HepG2 (cell line): Measurements from ENCODE around the gene WDR82. TPM values are rescaled to one million over a fixed set of nuclear protein-coding genes. Genes with fewer than 3 reads are reported as not detected.

Experiments
- ATF5 ChIP-seq: sonication (generic); formaldehyde crosslinking; IDR thresholded peaks from 2 replicates; pipeline ENCODE4 v1.4.0; 2020; ENCODE audit warnings: mild to moderate bottlenecking, low read depth, missing genetic modification reagents
- BRCA1 ChIP-seq: sonication (generic); formaldehyde crosslinking; IDR thresholded peaks from 2 replicates; pipeline ENCODE4 v1.4.0; 2020; ENCODE audit warnings: missing genetic modification reagents
- CC2D1A ChIP-seq: sonication (generic); formaldehyde crosslinking; IDR thresholded peaks from 2 replicates; pipeline ENCODE4 v1.8.1; 2023; ENCODE audit warnings: mild to moderate bottlenecking, missing genetic modification reagents
- DRAP1 ChIP-seq: IDR thresholded peaks from 2 replicates; pipeline ENCODE4 v1.6.1; 2016; ENCODE audit warnings: missing genetic modification reagents, missing compliant biosample characterization
- KLF15 ChIP-seq: sonication (generic); formaldehyde crosslinking; IDR thresholded peaks from 2 replicates; pipeline ENCODE4 v1.8.1; 2023; ENCODE audit warnings: borderline replicate concordance, mild to moderate bottlenecking, inconsistent platforms, missing genetic modification reagents, mixed read lengths
- KMT2B ChIP-seq: IDR thresholded peaks from 2 replicates; pipeline ENCODE4 v1.6.1; 2016; ENCODE audit warnings: missing genetic modification reagents, missing compliant biosample characterization
- NKX3-1 ChIP-seq: sonication (generic); formaldehyde crosslinking; IDR thresholded peaks from 2 replicates; pipeline ENCODE4 v1.5.0; 2020; ENCODE audit warnings: missing genetic modification reagents
- POLR2AphosphoS5 ChIP-seq: IDR thresholded peaks from 2 replicates; pipeline ENCODE4 v1.6.1; 2012; ENCODE audit warnings: low read depth, low read length
- RERE ChIP-seq: IDR thresholded peaks from 2 replicates; pipeline ENCODE4 v1.6.1; 2016; ENCODE audit warnings: low read depth, missing genetic modification reagents, missing compliant biosample characterization
- TEF ChIP-seq: sonication (generic); formaldehyde crosslinking; IDR thresholded peaks from 2 replicates; pipeline ENCODE4 v1.5.0; 2020; ENCODE audit warnings: missing genetic modification reagents
- THAP11 ChIP-seq: IDR thresholded peaks from 2 replicates; pipeline ENCODE4 v1.6.1; 2016; ENCODE audit warnings: missing biosample characterization, missing genetic modification reagents
- ZBTB39 ChIP-seq: sonication (generic); formaldehyde crosslinking; IDR thresholded peaks from 2 replicates; pipeline ENCODE4 v1.5.0; 2020; ENCODE audit warnings: missing genetic modification reagents
- ZNF33B ChIP-seq: sonication (generic); formaldehyde crosslinking; IDR thresholded peaks from 2 replicates; pipeline ENCODE4 v1.5.1; 2020; ENCODE audit warnings: mild to moderate bottlenecking, missing genetic modification reagents
- ZNF510 ChIP-seq: sonication (generic); formaldehyde crosslinking; IDR thresholded peaks from 2 replicates; pipeline ENCODE4 v1.4.0; 2020; ENCODE audit warnings: low read depth, mild to moderate bottlenecking, missing genetic modification reagents
- ZNF567 ChIP-seq: sonication (generic); formaldehyde crosslinking; IDR thresholded peaks from 2 replicates; pipeline ENCODE4 v1.8.1; 2023; ENCODE audit warnings: mild to moderate bottlenecking, missing genetic modification reagents, borderline replicate concordance
- ZNF709 ChIP-seq: sonication (generic); formaldehyde crosslinking; IDR thresholded peaks from 2 replicates; pipeline ENCODE4 v1.5.0; 2020; ENCODE audit warnings: mild to moderate bottlenecking, missing genetic modification reagents
- ZNF781 ChIP-seq: sonication (generic); formaldehyde crosslinking; IDR thresholded peaks from 2 replicates; pipeline ENCODE4 v1.5.1; 2020; ENCODE audit warnings: borderline replicate concordance, mild to moderate bottlenecking, missing genetic modification reagents; ENCODE audit errors: not compliant biosample characterization
- ZNF792 ChIP-seq: IDR thresholded peaks from 2 replicates; pipeline ENCODE4 v1.6.1; 2016
- polyA plus RNA-seq, 8 experiments: library from polyadenylated mRNA; depleted of rRNA in 3 of 8; stranded (reverse) in 7 of 8; unstranded in 1 of 8; fragments of >200 nt; fragmentation: Illumina TruSeq in 4 of 8; extraction: Trizol in 4 of 8; gene quantifications; 2 replicates each; pipeline versions ENCODE4 v1.2.1 to v1.2.3, GENCODE V29; 2011 to 2016; ENCODE audit warnings: low read depth in 4 of 8, missing spikeins in 1 of 8, mixed read lengths in 1 of 8; ENCODE audit not compliant: insufficient read depth in 1 of 8
- total RNA-seq, 5 experiments: library from RNA; depleted of rRNA; stranded (reverse); fragments of >200 nt; fragmentation: Illumina TruSeq; extraction: Trizol; gene quantifications; 2 replicates each; pipeline ENCODE4 v1.2.3, GENCODE V29; 2016; ENCODE audit warnings: low read depth in 1 of 5

WDR82 gene
- total and polyA plus RNA-seq, 2 of the 13 experiments (the other 11 are each of a cell fraction or from before 2014, with no cell fraction given), result 39.1 to 59.5 TPM

- peak; percentile 97 for TF ChIP-seq ZBTB39 (CRISPR knock-in tag)
- TF ChIP-seq TEF, result no peak; the same call in 1 of the 2 replicates
- no peak for TF ChIP-seq KLF15 (CRISPR knock-in tag)
- TF ChIP-seq CC2D1A (CRISPR knock-in tag), result 0 out of 2 replicates have a peak, but pooled peaks have one; percentile 36
- peak; percentile 98 for TF ChIP-seq POLR2AphosphoS5
- peak; percentile 17 for TF ChIP-seq ZNF792
- peak; percentile 37; the same call in 1 of the 2 replicates for TF ChIP-seq BRCA1
- peak; percentile 88 for TF ChIP-seq ZNF33B (CRISPR knock-in tag)
- TF ChIP-seq THAP11 (CRISPR knock-in tag), result peak; percentile 73
- TF ChIP-seq ZNF709, result peak; percentile 82; the same call in 1 of the 2 replicates
- peak; percentile 70 for TF ChIP-seq ZNF781 (CRISPR knock-in tag)
- peak; percentile 21; the same call in 1 of the 2 replicates for TF ChIP-seq ZNF567 (CRISPR knock-in tag)
- peak; percentile 76; the same call in 1 of the 2 replicates for TF ChIP-seq ATF5 (CRISPR knock-in tag)
- TF ChIP-seq RERE (CRISPR knock-in tag), result peak; percentile 32; the same call in 1 of the 2 replicates
- TF ChIP-seq KMT2B (CRISPR knock-in tag), result peak; percentile 48; the same call in 1 of the 2 replicates
- TF ChIP-seq NKX3-1, result peak; percentile 38
- TF ChIP-seq ZNF510 (CRISPR knock-in tag), result 0 out of 2 replicates have a peak, but pooled peaks have one; percentile 18
- TF ChIP-seq DRAP1 (CRISPR knock-in tag), result peak; percentile 97
Observed at GRCh38 chr3:52289747-52290595, 11.5 kb upstream of the WDR82 start (continued).
